HG02623 (cell line): Measurements from ENCODE around the gene TDRD1.
"Not testable (repeated sequence)": the region's sequence is repeated elsewhere in the genome, so short reads cannot be mapped to it uniquely, and the experiment has no call there.

Experiments
- ATAC-seq: cut with Tn5 transposase; IDR thresholded peaks from one replicate; pipeline ENCODE4 v1.9.1; 2021; ENCODE audit warnings: moderate library complexity; ENCODE audit not compliant: unreplicated experiment

The TDRD1 gene, protein sequence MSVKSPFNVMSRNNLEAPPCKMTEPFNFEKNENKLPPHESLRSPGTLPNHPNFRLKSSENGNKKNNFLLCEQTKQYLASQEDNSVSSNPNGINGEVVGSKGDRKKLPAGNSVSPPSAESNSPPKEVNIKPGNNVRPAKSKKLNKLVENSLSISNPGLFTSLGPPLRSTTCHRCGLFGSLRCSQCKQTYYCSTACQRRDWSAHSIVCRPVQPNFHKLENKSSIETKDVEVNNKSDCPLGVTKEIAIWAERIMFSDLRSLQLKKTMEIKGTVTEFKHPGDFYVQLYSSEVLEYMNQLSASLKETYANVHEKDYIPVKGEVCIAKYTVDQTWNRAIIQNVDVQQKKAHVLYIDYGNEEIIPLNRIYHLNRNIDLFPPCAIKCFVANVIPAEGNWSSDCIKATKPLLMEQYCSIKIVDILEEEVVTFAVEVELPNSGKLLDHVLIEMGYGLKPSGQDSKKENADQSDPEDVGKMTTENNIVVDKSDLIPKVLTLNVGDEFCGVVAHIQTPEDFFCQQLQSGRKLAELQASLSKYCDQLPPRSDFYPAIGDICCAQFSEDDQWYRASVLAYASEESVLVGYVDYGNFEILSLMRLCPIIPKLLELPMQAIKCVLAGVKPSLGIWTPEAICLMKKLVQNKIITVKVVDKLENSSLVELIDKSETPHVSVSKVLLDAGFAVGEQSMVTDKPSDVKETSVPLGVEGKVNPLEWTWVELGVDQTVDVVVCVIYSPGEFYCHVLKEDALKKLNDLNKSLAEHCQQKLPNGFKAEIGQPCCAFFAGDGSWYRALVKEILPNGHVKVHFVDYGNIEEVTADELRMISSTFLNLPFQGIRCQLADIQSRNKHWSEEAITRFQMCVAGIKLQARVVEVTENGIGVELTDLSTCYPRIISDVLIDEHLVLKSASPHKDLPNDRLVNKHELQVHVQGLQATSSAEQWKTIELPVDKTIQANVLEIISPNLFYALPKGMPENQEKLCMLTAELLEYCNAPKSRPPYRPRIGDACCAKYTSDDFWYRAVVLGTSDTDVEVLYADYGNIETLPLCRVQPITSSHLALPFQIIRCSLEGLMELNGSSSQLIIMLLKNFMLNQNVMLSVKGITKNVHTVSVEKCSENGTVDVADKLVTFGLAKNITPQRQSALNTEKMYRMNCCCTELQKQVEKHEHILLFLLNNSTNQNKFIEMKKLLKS

GRCh38 chr10:114179148-114179547 lies at the start of gene TDRD1:
TSS of gene TDRD1 (plus strand) at chr10:114179353. CDS start at chr10:114187832, 8,479 bp downstream.
- ATAC-seq = no peak

DNA sequence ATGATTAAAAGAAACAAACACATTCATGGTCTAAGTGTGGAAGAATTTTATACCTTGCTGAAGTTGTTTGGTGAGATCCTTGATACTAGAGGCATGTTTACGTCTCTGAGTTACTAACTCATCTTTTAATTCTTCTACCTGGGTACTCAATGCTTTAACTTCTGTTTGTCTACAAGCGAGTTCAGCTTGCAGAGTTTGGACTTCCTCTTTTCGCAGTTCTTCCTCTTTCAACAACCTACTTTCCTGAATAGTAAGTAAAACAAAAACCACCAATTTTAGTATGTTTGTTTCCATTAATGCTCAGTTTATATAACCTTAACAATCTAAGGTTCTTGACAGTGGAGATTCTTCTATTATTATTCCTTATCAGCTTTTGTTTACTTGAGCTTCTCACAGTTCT lies 48.1 kb upstream of the TDRD1 start:
- ATAC-seq = no peak

DNA sequence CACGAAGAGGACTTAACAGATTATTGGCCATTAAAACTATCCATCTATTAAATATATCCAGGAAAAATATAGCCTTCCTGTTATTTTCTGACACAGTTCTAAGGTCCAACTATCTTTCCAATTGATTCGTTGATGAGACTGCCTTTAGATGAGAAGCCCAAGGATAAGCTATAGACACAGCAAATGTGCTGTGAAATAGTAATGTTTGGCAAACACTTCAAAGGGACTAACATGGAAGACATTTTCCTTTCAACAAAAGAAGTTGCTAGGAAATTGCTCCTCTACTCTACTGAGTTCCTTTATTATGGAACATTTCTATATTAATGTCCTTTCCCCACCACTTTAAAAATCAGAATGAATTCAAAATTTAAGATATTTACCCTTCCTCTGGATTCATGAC lies 43.7 kb upstream of the TDRD1 start:
- no peak for ATAC-seq

DNA sequence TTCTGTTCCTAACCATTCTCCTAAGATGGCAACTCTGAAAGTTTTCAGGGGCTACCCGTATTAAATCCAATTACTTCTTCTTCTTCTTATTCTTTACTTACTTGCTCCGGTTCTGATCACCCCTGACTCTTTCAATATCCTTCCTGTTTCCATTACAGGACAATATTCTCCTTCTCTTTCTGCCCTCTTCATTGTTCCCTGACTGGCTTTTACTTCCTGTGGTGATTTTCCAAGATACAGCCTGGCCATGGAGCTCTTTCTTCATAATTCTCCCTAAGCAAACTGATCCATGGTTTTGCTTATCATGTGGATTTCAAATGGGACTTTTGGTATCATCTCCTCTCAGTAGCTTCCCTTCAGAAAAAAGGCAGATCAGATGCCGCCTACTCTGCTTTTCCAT lies 40.6 kb upstream of the TDRD1 start:
- no peak for ATAC-seq

DNA sequence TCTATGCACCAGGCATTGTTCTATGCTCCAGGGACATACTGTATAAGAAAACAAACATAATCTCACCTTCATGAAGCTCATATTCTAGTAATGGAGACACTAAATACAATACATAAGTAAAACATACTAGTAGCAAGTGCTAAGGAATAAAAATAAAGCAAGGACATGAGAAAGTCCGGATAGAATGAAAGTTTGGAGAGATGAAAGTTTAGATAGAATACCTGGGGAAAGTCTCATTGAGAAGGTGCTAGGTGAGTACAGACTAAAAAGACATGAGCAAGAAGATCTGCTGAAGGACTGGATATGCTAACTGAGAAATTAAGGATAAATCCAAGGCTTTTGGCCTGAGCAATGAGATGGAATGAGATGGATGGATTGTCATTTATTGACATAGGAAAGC lies 39.1 kb upstream of the TDRD1 start:
- ATAC-seq = no peak

GRCh38 chr10:114140827-114141226 lies 38.3 kb upstream of the TDRD1 start:
- not testable (repeated sequence) for ATAC-seq

DNA sequence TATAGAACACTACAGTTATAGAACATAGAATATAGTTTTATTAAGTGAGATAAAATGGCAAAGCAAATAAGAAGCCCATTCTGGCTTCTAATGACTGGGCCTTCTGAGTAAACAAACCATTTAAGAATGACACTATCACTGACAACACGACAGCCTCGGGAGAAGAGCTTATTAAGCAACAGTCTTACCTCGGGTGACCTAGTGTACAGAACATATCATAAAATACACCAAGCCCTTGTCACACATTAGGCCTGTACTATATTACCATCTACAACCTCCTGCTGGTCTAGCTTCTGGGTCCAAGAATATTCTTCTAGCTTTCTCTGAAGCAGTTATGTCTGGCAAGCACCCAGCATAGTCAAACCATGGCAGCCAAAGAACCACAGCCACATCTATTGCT lies 37.1 kb upstream of the TDRD1 start:
- no peak for ATAC-seq

DNA sequence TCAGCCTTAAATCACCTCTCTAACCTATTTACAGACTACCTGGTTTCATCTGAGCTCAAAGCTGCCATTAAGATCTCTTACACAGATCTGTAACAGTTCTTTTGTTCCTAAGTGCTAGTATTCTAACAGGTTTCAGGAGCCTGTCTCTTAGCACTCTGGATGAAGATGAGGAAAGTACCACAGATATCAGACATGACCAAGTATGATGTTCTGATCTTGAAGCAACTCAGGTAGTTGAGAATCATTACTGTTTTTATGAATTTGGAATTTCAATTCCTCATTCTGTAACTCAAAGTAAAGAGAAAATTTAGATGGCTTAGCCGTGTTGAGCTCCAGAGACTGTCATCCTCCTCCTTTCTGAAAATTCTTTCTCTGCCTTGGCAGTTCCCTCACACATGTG lies 36.0 kb upstream of the TDRD1 start:
- no peak for ATAC-seq

GRCh38 chr10:114149476-114149875 lies 29.7 kb upstream of the TDRD1 start:
- ATAC-seq = not testable (repeated sequence)

DNA sequence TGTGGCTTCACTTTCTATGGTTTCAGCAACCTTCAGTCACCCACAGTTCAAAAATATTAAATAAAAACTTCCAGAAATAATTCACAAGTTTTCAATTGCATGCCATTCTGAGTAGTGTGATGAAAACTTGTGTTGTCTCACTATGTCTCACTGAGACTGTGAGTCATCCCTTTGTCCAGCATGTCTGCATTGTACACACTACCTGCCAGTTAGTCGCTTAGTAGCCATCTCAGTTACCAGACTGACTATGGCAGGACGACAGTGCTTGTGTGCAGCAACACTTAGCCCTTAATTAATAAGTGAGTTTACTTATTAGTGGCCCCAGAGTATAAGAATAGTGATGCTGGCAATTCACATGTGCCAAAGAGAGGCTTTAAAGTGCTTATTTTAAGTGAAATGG lies 27.7 kb upstream of the TDRD1 start:
- no peak for ATAC-seq

GRCh38 chr10:114151892-114152291 lies 27.3 kb upstream of the TDRD1 start:
- ATAC-seq = no peak

- no peak for ATAC-seq
These were observed 21.2 kb upstream of the TDRD1 start for GRCh38 chr10:114157912-114158311.

DNA sequence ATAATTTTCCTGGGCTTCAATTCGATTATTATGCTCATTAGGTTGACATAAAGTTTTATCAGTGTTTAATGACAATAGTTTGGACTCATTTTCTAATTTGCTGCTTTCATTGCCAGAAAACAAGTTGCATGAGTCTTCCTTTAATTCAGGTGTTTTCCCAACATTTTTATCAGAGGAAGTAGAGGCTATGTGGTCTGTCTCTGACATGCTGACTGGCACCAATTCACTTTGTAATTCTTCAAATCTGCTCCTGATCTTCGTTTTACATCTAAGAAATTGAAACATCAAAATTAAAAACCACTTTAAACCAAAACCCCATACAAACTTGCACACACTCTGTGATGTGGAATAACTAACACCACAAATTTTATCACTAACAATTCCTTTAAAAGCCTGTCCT lies 16.1 kb upstream of the TDRD1 start:
- no peak for ATAC-seq

- no peak for ATAC-seq
These were observed 13.1 kb upstream of the TDRD1 start for GRCh38 chr10:114166043-114166442.

DNA sequence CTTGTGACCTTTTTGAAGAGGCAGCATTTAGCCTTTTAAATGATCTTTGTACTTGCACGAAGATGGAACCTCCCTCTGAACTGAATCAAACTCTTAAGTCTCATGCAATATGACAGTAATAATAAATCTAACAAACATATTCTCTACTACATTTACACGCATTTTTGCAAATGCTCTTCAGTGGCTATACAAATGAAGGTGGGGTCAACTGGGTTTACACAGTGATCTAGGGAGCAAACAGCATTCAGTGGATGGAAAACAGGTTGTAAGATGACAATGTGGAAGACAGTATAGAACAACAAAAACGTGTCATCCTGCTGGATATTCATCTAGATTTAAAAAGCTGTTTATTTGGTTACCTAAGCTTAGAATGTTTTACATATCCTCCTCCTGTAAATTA lies 12.7 kb upstream of the TDRD1 start:
- no peak for ATAC-seq

DNA sequence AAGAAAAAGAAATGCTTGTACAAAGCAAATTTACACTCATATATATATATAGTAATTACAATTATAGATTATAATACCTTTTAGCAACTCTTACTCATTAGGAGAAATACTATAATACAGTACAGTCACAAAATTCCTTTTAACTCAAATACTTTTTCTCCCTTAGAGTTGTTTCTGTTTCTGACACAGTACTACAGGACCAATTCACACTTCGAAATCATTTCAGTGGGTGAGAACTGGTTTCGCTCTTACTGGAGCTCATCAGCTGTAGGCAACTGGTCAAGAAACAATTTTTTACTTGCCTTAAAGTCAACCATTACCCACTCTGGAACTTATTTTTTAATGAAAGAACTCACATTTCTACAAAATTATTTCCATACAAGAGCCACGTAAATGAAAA lies 11.2 kb upstream of the TDRD1 start:
- no peak for ATAC-seq

GRCh38 chr10:114168450-114169009 lies 10.6 kb upstream of the TDRD1 start:
- no peak for ATAC-seq

DNA sequence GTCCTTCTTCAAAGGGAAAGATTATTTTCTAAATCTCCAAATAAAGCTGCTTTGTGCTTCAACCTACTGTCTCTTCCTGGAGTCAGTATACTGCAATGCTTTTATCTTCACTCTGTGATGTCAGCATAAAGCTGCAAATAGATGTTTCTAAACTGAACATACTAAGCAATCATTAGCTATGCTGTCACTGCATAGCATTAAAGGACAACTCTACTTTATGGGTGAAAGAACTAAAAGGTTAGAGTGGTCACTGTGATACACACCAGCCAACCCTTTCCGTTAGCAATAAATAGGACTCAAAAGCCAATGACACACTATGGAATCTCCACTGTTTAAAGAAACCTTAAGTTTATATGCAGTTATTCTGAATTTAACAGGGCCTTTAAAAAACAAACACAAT lies 6.9 kb upstream of the TDRD1 start:
- no peak for ATAC-seq

DNA sequence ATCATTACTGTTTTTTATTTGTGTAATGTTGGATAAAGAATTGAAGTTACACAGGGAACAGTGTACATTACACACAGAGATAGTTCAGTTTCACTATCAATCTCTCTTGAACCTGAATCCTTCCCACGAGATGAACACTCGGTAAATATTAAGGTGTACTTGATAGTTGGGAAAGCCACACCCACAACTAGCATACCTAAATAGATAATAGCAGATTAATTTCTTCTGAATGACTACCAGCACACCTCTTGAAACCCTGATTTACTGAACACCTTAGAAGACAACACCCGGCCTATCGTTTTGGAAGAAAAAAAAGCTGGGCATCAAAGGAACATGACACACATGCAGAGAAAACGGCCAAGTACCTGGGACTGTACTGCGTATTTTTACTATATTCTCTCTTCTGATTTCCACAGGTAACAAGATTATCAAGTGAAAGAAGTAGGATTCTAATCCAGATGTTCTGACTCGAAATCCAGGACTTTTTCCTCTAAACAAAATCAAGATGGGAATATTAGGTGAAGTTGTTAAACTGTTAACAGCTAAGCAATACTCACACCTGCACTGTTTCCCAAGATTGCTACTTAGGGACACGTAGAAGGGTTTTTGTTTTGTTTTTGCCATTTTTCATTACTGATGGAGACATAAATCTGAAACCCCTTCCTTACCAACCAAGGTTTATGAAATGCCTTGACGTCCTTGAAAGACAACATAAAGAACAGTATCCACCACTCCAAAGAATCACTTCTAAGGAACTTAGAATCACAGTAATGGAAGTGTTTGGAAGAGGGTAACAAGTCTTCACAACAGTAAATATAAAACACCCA lies 6.2 kb upstream of the TDRD1 start:
- ATAC-seq = no peak

DNA sequence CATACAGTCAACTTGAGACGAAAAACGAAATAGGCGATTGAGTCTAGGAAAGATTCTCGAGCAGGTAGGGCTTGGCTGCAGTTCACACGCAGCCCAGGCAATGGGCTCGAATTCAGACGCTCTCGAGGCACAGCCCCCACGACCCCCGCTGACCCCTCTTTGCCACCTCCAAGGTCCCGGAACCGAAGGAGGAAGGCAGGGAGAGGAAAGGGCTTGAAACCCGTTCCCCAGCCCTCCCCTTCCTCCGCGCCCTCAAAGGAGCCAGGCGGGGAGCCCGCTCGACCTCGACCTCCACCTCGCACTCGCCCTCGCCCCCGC lies 5.6 kb upstream of the TDRD1 start:
- ATAC-seq = no peak
